ENCODE data around the gene ILKAP. TPM values are rescaled to one million over a fixed set of nuclear protein-coding genes. Genes with fewer than 3 reads are reported as not detected.
A peak's percentile ranks its signal among the peaks of the same experiment; 100 is the strongest.

Gene ILKAP
- total and polyA plus RNA-seq, 8 donors = 30.6 to 57.3 (median 46.3) TPM

GRCh38 chr2:238180554-238180953 lies 22.9 kb downstream of the ILKAP start:
- Histone ChIP-seq H3K4me1 (no peaks in the 10 kb centered on the region), H3K4me3 (no peak overlapping the region), H3K27me3 (no peaks in the 10 kb centered on the region), H3K27ac (no peak overlapping the region), H3K36me3 (peaks cover 15 to 96% of the 10 kb centered on the region in 2 donors), H3K9me3 (no peaks in the 10 kb centered on the region)
- no peak for TF ChIP-seq CTCF (IDR thresholded peaks at IDR 0.05)
- no peak for DNase-seq
- intact Hi-C loops (cut with DNase I) = no loop called here
- ATAC-seq = no peak

GRCh38 chr2:238176613-238177012 lies 26.9 kb downstream of the ILKAP start:
- Histone ChIP-seq H3K4me3 (no peak overlapping the region), H3K27ac (no peak overlapping the region), H3K4me1 (no peaks in the 10 kb centered on the region), H3K9me3 (no peaks in the 10 kb centered on the region), H3K27me3 (no peaks in the 10 kb centered on the region), H3K36me3 (peaks cover 8 to 96% of the 10 kb centered on the region in 2 donors)
- DNase-seq (peak in 1 of 4 donors; percentile 40), ATAC-seq (no peak)
- intact Hi-C loops (cut with DNase I) = no loop called here
- TF ChIP-seq CTCF (IDR thresholded peaks at IDR 0.05) = no peak

- ATAC-seq = peak; percentile 77
- intact Hi-C loops (cut with DNase I) = no loop called here
- peaks cover 0 to 96% of the 10 kb centered on the region in 2 donors for H3K36me3 ChIP-seq
Observed at GRCh38 chr2:238174701-238175100, 28.8 kb downstream of the ILKAP start.

DNA sequence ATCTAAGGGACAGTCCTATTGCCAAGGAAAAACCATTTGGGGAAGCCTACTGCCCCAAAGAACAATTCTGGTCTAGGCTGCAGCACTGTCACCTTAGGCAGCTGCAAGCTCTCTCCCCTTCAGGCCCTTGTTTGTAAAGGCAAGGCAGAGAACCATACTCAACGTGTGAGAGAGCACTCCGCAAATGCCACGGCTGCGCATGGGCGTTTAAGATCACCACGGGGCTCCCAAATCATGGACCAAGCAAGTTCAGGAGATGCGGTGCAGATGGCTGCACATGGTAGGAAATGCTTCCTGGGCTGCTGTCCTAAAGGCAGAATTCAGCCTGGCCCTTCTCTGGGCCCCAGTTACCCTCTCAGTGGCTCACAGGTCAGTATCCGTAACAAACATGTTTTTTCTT lies 29.2 kb downstream of the ILKAP start:
- no peak overlapping the region for H3K4me3 ChIP-seq
- no peak overlapping the region for H3K27ac ChIP-seq
- ATAC-seq = no peak
- peaks cover 0 to 96% of the 10 kb centered on the region in 2 donors for H3K36me3 ChIP-seq
- no peak for TF ChIP-seq CTCF (IDR thresholded peaks at IDR 0.05)
- no peaks in the 10 kb centered on the region for H3K9me3 ChIP-seq
- H3K4me1 ChIP-seq = peaks cover 0 to 10% of the 10 kb centered on the region in 2 donors
- no peak for DNase-seq
- intact Hi-C loops (cut with DNase I) = no loop called here
- H3K27me3 ChIP-seq = no peaks in the 10 kb centered on the region

More at GRCh38 chr2:238174701-238175100, 28.8 kb downstream of the ILKAP start:
- no peak overlapping the region for H3K4me3 ChIP-seq
- no peaks in the 10 kb centered on the region for H3K9me3 ChIP-seq
- no peak for DNase-seq
- H3K27me3 ChIP-seq = no peaks in the 10 kb centered on the region
- no peak for TF ChIP-seq CTCF (IDR thresholded peaks at IDR 0.05)
- peaks cover 0 to 10% of the 10 kb centered on the region in 2 donors for H3K4me1 ChIP-seq
- no peak overlapping the region for H3K27ac ChIP-seq

GRCh38 chr2:238173692-238174091 lies 29.8 kb downstream of the ILKAP start:
- Histone ChIP-seq H3K27me3 (no peaks in the 10 kb centered on the region), H3K4me1 (peaks cover 0 to 10% of the 10 kb centered on the region in 2 donors), H3K4me3 (no peak overlapping the region), H3K36me3 (peaks cover 0 to 96% of the 10 kb centered on the region in 2 donors), H3K27ac (no peak overlapping the region), H3K9me3 (no peaks in the 10 kb centered on the region)
- intact Hi-C loops (cut with DNase I) = no loop called here
- no peak for TF ChIP-seq CTCF (IDR thresholded peaks at IDR 0.05)
- ATAC-seq (no peak), DNase-seq (no peak)
